ENCODE measurements around the gene ACBD6.

ACBD6 gene

GRCh38 chr1:180262628-180263488 is 239.5 kb downstream of the ACBD6 start:
- FAIRE-seq = no peak
- no peak for DNase-seq (ENCODE audit: extremely low spot score, insufficient read length, low read depth)

GRCh38 chr1:180261524-180262155 is 240.7 kb downstream of the ACBD6 start:
- DNase-seq (ENCODE audit: extremely low spot score, insufficient read length, low read depth) (no peak), FAIRE-seq (no peak)

- DNase-seq (ENCODE audit: extremely low spot score, insufficient read length, low read depth) (no peak), FAIRE-seq (no peak)
Measured at GRCh38 chr1:180261030-180261429, 241.3 kb downstream of the ACBD6 start.

GRCh38 chr1:180260541-180260940 is 241.8 kb downstream of the ACBD6 start:
- DNase-seq (ENCODE audit: extremely low spot score, insufficient read length, low read depth) (no peak), FAIRE-seq (no peak)

GRCh38 chr1:180259431-180260338 is 242.7 kb downstream of the ACBD6 start:
- DNase-seq (ENCODE audit: extremely low spot score, insufficient read length, low read depth) = no peak
- FAIRE-seq = no peak

- FAIRE-seq (no peak), DNase-seq (ENCODE audit: extremely low spot score, insufficient read length, low read depth) (no peak)
Measured at GRCh38 chr1:180258935-180259334, 243.4 kb downstream of the ACBD6 start.

GRCh38 chr1:180258290-180258689 is 244.1 kb downstream of the ACBD6 start:
- DNase-seq (ENCODE audit: extremely low spot score, insufficient read length, low read depth) = no peak
- FAIRE-seq = no peak

GRCh38 chr1:180257486-180257885 is 244.9 kb downstream of the ACBD6 start:
- DNase-seq (ENCODE audit: extremely low spot score, insufficient read length, low read depth) (no peak), FAIRE-seq (no peak)

- DNase-seq (ENCODE audit: extremely low spot score, insufficient read length, low read depth) (no peak), FAIRE-seq (no peak)
Measured at GRCh38 chr1:180257028-180257386, 245.4 kb downstream of the ACBD6 start.

GRCh38 chr1:180256341-180257027 is 245.9 kb downstream of the ACBD6 start:
- DNase-seq (ENCODE audit: extremely low spot score, insufficient read length, low read depth) = no peak
- FAIRE-seq = no peak

- FAIRE-seq (no peak), DNase-seq (ENCODE audit: extremely low spot score, insufficient read length, low read depth) (no peak)
Measured at GRCh38 chr1:180255536-180256340, 246.6 kb downstream of the ACBD6 start.

- FAIRE-seq (no peak), DNase-seq (ENCODE audit: extremely low spot score, insufficient read length, low read depth) (no peak)
Measured at GRCh38 chr1:180254854-180255253, 247.5 kb downstream of the ACBD6 start.

- no peak for FAIRE-seq
- DNase-seq (ENCODE audit: extremely low spot score, insufficient read length, low read depth) = no peak
Measured at GRCh38 chr1:180254496-180254819, 247.9 kb downstream of the ACBD6 start.

GRCh38 chr1:180253585-180254495 is 248.5 kb downstream of the ACBD6 start:
- DNase-seq (ENCODE audit: extremely low spot score, insufficient read length, low read depth) = no peak
- FAIRE-seq = no peak

- DNase-seq (ENCODE audit: extremely low spot score, insufficient read length, low read depth) = peak; percentile 58
- peak; percentile 86 for FAIRE-seq
Measured at GRCh38 chr1:180252638-180253536, 249.5 kb downstream of the ACBD6 start.

- FAIRE-seq (no peak), DNase-seq (ENCODE audit: extremely low spot score, insufficient read length, low read depth) (no peak)
Measured at GRCh38 chr1:180251526-180252305, 250.7 kb downstream of the ACBD6 start.

Data from GM18507 (cell line).